KBM-7 (cell line): ENCODE results near the gene SETD2.
"Not testable (repeated sequence)": the region's sequence is repeated elsewhere in the genome, so short reads cannot be mapped to it uniquely, and the experiment has no call there.

ENCODE experiments used
- DNase-seq: peaks from one replicate; pipeline ENCODE4 v3.0.0-alpha.2; 2015
- in situ Hi-C: fragments of 300-500 bp; cut with MboI; formaldehyde crosslinking; loops from 2 replicates; pipeline ENCODE4 v1.14.3; 2020; ENCODE audit warnings: low sequenced_read_pairs, low pct_unique_long_range_greater_than_20kb, mixed read lengths

Gene SETD2

GRCh38 chr3:47164007-47164881, at the start of gene SETD2:
Gene SETD2 (minus strand): TSS chr3:47164113. CDS start chr3:47163924, 189 bp downstream.
- in situ Hi-C loops: no loop called here

GRCh38 chr3:47210863-47211405, 47.0 kb upstream of the SETD2 start:
- DNase-seq: no peak
- in situ Hi-C loops: no loop called here

More at GRCh38 chr3:47164007-47164881, at the start of gene SETD2:
- DNase-seq: peak; percentile 89

- DNase-seq, in situ Hi-C loops: not testable (repeated sequence)
Measured at GRCh38 chr3:47206022-47206421, 42.1 kb upstream of the SETD2 start.

DNA sequence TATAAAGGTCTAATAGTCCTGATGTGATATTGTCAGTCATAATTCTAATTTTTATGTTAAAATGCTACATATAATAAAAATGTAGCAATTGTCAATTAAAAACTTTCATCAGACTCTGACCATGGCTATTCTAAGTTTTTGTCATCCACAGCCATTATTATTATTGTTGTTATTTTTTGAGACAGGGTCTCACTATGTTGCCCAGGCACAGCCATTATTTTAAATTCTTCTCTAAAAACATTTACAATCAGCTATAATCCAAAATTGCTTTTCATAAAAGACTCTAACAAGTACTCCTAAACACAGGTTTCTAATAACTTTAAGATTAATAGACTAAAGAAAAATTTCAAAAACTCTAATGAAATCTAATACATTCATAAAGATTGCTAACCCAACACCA, 41.0 kb upstream of the SETD2 start:
- in situ Hi-C loops: no loop called here

DNA sequence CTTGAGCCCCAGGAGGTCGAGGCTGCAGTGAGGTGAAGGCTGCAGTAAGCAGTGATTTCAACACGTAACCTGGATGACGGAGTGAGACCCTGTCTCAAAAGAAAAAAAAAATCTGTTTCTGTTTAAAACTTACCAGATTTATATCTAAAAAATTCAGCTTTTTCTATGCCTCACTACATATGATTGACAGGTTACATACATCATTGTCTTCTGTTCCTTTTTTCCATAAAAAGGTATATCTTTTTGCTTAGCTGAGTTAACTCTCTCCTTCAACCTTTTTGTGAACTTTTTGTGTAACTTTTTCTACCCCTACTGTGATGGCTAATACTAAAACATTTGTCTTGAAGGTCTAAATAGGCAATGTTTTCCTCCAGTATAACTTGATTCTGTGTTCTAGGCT, 38.6 kb upstream of the SETD2 start:
- no peak for DNase-seq

More for the DNA sequence above, 41.0 kb upstream of the SETD2 start:
- no peak for DNase-seq

DNA sequence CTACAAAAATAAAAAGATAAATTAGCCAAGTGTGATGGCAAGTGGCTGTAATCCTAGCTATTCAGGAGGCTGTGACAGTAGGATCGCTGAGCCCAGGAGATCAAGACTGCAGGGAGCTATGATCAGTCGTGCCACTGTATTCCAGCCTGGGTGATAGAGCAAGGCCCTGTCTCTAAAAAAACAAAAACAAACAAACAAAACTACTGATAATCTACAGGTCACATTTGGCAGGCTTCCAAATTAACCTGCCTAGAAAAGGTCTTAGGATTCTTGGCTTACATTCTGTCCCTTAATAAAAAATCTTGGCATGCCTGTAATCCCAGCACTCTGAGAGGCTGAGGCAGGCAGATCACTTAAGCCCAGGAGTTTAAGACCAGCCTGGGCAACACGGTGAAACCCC, 33.4 kb upstream of the SETD2 start:
- DNase-seq: no peak
- in situ Hi-C loops: no loop called here

More for the DNA sequence above, 38.6 kb upstream of the SETD2 start:
- in situ Hi-C loops: no loop called here

DNA sequence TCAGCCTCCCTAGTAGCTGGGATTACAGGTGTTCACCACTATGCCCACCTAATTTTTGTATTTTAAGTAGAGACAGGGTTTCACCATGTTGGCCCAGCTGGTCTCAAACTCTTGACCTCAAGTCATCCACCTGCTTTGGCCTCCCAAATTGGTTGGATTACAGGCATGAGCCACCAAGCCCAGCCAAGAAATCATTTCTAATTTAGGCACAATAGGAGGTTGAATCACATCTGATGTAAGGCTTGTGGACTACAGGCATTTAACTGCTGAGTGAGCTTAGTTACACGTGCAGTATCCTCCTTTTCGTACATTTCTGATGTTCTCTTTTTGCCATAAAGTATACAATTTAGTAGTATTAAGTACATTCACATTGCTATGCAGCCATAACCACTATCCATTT, 31.1 kb upstream of the SETD2 start:
- no peak for DNase-seq
- in situ Hi-C loops: no loop called here

DNA sequence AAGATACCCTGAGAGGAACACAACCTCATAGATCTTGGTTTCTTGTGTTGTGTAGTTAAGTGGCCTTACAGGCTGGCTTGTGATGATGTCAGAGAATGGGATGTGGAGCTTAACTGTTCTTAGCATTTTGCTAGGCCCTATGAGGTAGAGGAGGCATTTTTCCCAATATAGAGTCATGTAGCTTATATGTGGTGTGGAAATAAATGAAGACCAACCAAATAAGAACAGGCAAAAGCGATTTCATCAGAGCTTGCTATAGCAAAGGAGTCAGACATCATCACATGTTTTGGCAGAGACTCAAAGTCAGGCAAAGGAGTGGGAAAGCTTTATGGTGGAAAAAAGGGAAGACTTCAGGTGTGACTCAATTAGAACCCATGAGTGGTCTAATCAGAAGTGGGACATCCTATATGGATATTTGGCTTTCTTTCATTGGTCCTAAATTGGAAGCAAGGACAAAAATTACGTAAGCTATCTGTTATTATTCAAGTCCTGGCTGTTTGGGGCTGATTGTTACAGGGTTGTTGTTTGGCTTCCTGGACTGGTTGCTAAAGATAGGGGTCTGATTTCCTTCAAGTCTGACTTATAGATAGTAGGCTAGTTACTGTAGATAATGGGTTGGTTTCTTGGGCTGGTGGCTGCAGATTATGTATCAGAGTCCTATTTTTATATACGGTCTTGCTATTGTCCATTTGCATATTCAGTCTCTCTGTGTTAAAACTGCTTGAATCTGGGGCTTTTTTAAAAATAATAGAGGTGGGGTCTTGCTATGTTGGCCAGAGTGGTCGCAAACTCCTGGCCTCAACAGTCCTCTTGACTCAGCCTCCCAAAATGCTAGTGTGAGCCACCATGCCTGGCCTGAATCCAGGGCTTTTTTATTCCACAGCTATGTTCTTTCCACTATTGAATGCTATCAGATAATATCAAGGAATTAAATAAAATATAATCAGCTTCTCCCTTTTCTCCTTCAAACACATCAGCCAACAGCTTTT, 30.3 kb upstream of the SETD2 start:
- no peak for DNase-seq
- in situ Hi-C loops: no loop called here

DNA sequence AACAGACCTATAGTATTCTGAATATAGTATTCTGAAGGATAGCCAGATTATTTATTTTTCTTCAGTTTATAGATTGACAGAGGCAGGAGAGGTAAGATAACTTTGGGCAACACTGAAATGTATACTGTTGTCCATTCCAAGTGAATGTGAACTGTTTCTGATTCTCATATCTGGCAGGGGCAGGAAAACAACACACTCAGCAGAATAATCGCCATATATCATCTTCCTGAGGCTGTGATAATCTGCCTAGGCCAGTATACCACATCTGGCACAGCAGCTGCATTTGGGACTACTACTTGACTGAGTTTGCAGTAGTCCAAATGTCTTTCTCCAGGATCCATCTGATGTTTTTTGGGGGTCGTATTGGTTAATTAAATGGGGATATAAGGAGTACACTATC, 22.4 kb upstream of the SETD2 start:
- in situ Hi-C loops: no loop called here
- DNase-seq: no peak

DNA sequence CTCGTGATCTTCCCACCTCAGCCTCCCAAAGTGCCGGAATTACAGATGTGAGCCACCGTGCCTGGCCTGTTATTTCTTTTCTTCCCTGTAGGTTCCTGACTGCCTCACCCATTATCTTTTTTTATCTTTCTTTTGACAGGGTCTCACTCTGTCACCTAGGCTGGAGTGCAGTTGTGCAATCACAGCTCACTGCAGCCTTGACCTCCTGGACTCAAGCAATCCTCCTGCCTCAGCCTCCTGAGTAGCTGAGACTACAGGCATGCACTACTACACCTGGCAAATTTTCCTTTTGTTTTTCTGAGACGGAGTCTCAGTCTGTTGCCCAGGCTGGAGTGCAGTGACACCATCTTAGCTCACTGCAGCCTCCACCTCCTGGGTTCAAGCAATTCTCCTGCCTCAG, 17.8 kb upstream of the SETD2 start:
- DNase-seq, in situ Hi-C loops: not testable (repeated sequence)

GRCh38 chr3:47180011-47180410, 16.1 kb upstream of the SETD2 start:
- DNase-seq, in situ Hi-C loops: not testable (repeated sequence)

- no peak for DNase-seq
- in situ Hi-C loops: no loop called here
Measured at GRCh38 chr3:47176582-47176981, 12.7 kb upstream of the SETD2 start.

DNA sequence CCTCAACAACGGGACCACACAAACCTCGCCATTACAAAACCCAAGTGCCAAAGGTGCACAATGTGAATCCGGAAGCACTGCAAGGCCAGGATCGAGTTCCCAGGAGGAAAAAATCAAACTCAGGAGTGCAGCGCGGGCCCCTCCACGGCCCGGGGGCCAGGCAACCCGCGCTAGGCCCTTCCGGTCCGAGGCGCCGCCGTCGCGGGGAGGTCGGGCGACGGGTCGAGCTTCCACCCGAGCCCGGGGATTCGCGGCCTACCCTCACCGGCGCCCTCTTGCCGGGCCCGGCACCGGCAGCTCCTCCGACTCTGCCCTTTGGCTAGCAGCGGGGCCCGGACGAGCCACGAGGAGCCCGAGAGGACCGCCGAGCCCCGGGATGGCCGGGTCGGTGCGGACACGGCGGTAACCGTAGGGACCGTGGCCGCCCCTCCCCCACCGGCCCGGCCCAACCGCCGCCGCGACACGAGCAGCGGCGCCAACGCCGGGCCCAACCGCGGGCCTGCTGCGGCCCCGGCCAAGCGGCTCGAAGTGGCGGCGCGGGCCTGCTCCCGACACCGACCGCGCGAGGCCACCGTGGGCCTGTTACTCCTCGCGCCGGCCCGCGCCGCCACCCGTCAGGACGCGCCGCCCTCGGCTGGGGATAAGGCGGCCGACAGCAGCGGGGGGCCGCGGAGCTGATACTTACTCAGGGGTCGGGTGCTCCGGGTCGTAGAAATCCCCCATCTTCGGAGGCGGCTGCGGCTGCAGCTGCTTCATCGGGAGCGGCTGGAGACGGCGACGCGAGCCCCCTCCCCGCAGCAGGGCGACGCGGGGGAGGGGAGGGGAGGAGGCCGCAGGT, 525 bp downstream of the SETD2 start:
- in situ Hi-C loops: no loop called here
- DNase-seq: peak; percentile 59

DNA sequence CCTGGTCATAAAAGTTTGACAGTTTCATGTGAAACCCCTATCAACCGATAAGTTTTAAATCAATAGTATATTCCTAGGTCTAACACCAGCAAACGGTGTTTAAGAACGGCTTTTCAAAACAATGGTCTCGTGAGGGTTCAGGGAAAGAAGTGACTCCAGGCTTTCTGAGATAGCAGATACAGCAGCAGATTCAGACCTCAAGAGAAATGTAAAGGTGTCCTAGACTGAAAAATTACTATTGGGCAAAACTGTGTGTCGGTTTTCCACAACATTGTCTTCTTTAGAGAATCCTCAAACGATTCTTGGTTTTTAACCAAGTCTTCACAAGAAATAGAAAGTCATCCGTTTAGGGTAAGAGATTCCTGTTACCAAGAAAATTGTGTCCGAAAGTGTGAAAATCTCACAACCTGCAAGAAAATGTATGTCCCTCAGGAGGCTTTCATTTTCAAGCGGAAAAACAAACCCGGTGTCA, 1.2 kb downstream of the SETD2 start:
- in situ Hi-C loops: no loop called here
- no peak for DNase-seq

GRCh38 chr3:47161983-47162696, 1.8 kb downstream of the SETD2 start:
- in situ Hi-C loops: no loop called here
- DNase-seq: peak; percentile 33

GRCh38 chr3:47159820-47160219, 4.1 kb downstream of the SETD2 start:
- in situ Hi-C loops: no loop called here
- no peak for DNase-seq

GRCh38 chr3:47158208-47158607, 5.7 kb downstream of the SETD2 start:
- in situ Hi-C loops: no loop called here
- DNase-seq: no peak

- in situ Hi-C loops: no loop called here
- no peak for DNase-seq
Measured at GRCh38 chr3:47156396-47156795, 7.5 kb downstream of the SETD2 start.
